AG09309 (cell line): ENCODE data around the gene DIP2C.

Experiments
- DNase-seq: peaks from one replicate; pipeline ENCODE4 v3.0.0-alpha.2; 2010; ENCODE audit warnings: low read depth
- H3K4me3 ChIP-seq: 2 replicates; pipeline ENCODE4 v1.5.1; 2011; ENCODE audit warnings: mild to moderate bottlenecking, low read depth, low read length, moderate library complexity; ENCODE audit not compliant: control insufficient read depth
- TF ChIP-seq, protein P1 (sequence below): IDR thresholded peaks from 2 replicates; pipeline ENCODE4 v1.5.1; 2011; ENCODE audit warnings: mild to moderate bottlenecking, low read depth, low read length, inconsistent platforms; ENCODE audit not compliant: insufficient read depth, control insufficient read depth; ENCODE audit errors: missing control alignments

Gene DIP2C

DNA sequence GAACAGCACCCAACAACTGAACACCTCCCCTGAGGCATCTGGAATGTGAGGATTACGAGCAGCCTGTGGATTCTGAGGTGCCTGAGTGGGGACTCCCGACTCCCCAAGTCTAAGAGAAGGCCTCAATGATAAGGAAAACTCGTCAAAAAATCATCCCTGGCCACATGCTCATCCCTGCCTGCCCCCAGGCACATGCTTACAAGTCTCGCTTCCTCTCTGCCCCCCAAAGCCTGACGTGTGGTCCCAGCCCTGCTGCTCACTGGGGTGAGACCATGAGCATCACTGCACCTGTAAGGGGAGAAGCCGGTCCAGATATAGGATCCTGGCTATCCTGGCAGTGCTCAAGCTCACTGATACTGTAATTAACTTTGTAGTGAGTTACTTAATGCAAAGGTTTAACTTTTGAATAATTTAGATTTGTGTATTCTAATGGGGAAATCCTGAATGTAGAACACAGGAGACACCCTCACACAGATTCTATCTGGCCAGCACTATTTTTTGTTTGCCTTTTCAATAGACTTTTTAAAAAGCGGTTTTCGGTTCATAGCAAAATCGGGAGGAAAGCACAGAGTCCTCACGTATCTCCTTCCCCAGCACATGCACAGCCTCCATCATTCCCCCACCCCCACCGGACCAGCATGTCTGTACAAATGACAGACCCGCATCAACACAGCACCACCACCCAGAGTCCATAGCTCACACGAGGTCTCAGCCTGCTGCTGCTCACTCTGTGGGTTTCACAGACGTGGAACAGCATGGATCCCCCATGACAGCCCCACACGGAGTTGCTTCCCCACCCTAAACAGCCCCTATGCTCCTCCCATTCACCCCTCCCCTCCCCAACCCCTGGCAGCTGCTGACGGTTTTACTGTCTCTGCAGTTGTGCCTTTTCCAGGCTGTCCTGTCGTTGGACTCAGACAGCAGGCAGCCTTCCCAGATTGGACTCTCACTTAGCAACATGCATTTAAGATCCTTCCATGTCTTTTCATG lies 167.9 kb downstream of the DIP2C start:
- TF ChIP-seq, protein P1, sequence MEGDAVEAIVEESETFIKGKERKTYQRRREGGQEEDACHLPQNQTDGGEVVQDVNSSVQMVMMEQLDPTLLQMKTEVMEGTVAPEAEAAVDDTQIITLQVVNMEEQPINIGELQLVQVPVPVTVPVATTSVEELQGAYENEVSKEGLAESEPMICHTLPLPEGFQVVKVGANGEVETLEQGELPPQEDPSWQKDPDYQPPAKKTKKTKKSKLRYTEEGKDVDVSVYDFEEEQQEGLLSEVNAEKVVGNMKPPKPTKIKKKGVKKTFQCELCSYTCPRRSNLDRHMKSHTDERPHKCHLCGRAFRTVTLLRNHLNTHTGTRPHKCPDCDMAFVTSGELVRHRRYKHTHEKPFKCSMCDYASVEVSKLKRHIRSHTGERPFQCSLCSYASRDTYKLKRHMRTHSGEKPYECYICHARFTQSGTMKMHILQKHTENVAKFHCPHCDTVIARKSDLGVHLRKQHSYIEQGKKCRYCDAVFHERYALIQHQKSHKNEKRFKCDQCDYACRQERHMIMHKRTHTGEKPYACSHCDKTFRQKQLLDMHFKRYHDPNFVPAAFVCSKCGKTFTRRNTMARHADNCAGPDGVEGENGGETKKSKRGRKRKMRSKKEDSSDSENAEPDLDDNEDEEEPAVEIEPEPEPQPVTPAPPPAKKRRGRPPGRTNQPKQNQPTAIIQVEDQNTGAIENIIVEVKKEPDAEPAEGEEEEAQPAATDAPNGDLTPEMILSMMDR, result no peak
- no peak overlapping the region for H3K4me3 ChIP-seq
- DNase-seq, result no peak

DNA sequence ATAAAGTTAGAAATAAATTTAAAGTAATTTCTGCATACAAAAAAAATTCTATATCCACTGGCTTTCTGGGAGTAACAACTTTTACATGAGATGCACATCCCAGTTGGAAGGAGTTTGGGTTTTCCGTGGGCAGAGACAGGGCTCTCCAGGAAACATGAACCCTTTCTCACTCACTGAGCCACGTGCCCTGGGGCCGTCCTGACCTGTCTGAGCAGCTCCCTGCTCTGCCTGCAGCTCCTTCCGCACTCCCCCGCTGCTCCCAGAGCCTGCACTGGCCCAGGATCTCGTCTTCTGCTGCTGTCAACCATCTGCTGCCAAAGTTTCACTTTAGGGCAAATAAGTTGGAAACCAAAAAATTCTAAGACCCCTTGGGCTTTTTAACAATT lies 169.1 kb downstream of the DIP2C start:
- DNase-seq, result no peak
- TF ChIP-seq, protein P1, result no peak
- H3K4me3 ChIP-seq, result no peak overlapping the region

DNA sequence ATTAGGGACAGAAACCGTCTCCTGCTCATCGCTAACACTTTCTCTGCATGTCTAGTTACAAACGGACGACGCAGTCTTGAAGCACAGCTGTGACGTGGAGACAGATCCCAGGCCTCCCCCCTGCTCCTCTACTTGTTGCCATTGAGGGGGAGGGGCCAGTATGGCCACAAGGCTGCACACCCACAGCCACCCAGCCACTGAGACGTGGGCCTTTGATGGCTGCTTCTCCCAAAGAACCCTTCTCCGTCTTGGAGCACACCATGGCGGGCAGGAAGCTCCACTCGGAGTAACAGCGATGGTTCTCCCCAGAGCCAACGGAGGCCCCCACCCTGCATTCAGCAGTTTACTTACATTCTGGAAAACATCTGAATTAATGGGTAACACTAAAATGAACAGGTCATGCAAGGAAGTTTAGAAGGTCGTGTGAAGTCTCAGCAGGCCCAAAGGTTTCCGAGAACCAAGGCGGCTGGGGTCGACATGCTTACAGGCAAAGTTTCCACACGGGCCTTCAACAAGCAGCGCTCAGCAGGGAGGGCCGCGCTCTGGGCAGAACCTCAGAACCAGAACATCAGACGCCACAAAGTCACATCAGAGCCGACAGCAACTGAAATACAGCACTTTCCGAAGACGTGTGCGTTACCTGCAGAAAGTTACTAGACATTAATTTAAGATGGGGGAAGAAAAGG lies 169.6 kb downstream of the DIP2C start:
- DNase-seq, result no peak
- no peak overlapping the region for H3K4me3 ChIP-seq
- TF ChIP-seq, protein P1, result no peak

DNA sequence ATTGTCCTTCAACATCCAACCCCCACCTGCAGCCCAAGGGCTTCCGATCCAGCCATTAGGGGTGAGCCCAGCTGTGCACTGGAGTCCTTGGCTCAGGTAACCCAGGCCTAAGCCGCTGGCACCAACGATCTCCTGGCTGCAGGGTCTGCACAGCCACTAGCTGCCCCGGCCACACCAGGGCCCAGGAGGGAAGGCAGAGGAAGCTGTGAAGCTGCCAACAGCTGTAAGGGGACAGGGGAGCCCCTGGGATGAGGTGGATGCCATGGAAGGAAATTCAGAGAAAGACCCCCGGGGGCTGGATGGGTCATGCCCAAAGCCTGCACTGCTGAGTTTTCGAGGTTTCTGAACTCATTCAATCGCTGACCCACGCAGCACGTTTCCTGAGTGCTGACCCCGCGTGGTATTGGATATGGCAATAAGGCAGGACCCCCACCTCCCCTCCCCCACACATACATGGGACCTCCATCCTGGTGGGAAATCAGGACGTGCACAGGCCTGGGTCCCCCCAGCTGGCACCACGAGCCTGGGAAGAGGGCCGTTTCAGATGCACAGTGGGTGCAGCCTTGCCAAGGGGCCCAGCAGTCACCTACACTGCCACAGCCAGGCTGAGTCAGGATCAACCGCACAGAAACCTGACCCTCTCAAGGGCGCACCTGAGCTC lies 170.3 kb downstream of the DIP2C start:
- no peak for DNase-seq
- H3K4me3 ChIP-seq, result no peak overlapping the region
- TF ChIP-seq, protein P1, result no peak

DNA sequence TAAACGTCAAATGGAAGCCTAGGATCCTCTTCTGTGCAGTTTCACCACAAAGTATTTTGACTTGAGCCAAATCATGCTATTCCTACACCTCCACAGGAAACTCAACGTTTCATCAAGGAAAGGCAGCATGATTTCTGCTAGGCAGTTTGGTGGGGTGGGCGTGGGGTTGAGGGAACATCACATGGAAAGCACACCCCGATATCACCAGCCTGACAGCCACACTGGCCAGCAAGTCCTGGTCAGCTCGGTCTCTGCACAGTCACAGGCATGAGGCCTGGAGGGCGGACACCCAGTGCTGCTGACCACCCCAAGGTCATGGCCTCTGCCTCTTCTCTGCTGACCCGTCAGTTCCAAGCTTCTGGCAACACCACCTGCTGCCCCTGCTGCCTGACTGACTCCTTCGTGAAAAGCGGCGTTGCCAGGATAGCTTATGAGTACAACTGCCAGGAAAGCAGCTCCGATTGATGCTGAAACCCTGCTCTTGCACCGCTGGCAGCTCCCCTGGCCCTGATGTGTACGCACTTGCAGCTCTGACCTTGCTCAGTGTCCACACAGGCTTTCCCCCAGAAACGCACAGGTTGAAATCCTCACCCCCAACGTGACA lies 171.5 kb downstream of the DIP2C start:
- DNase-seq, result no peak
- TF ChIP-seq, protein P1, result no peak
- H3K4me3 ChIP-seq, result no peak overlapping the region

DNA sequence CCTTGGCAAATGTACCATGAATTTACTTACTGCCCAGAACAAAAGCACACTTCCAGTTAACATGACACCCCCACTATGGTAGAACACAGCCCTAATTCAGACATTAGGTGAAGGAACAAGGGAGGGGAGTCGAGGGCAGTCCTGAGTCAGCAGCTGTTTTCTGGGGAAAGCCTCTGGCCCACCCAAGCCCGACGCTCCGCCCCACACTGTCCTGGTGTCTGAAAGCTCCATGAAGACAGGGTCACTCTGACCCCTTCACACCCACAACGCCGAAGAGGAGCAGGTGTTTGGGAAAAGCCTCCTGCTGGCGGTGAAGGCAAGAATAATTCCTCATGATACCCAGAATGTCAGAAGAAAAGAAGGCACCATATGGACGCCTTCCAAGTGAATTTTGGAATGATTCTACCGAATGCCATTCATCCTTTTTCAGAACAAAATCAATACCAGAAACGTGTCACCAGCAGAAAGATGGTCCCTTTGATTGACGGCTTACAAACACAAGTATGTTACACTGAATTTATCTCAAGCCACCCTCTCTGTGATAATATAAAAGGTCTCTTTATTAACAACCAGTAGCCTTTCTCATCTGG lies 172.1 kb downstream of the DIP2C start:
- H3K4me3 ChIP-seq, result no peak overlapping the region
- TF ChIP-seq, protein P1, result no peak
- no peak for DNase-seq
